GM12891 (cell line): ENCODE measurements around the gene CPNE5.

Experiments
- POLR2A ChIP-seq: IDR thresholded peaks from 2 replicates; pipeline ENCODE4 v1.6.1; 2011; ENCODE audit warnings: low read depth, low read length, control low read depth
- POLR2AphosphoS5 ChIP-seq: IDR thresholded peaks from 2 replicates; pipeline ENCODE4 v1.6.1; 2011; ENCODE audit warnings: low read depth, low read length, control low read depth

- 0 out of 2 replicates have a peak, but pooled peaks have one; percentile 28 for TF ChIP-seq POLR2A
- TF ChIP-seq POLR2AphosphoS5, result no peak
Observed at GRCh38 chr6:36755435-36756348, 83.6 kb downstream of the CPNE5 start.
